H1 (cell line): Measurements from ENCODE around the gene CLEC2D. TPM values are rescaled to one million over a fixed set of nuclear protein-coding genes. Genes with fewer than 3 reads are reported as not detected.

ENCODE experiments used
- CTCF ChIA-PET: fragments of 300-600 bp; sonication (Branson Sonifier 250); formaldehyde crosslinking; loops from one replicate; lab custom pipeline; 2021; ENCODE audit not compliant: partially characterized antibody; lab: Charles Lee
- POLR2A ChIA-PET: fragments of 300-600 bp; sonication (Branson Sonifier 250); formaldehyde crosslinking; loops from one replicate; lab custom pipeline; 2021; ENCODE audit warnings: inconsistent platforms; ENCODE audit not compliant: partially characterized antibody; lab: Charles Lee
- DNase-seq, 2 experiments: peaks; one replicate each; pipeline versions ENCODE4 v3.0.0 to v3.0.0-alpha.2; 2010 to 2022; ENCODE audit warnings: low spot score in 2 of 2, low read depth in 1 of 2, mixed read lengths in 1 of 2
- FAIRE-seq: peaks from 2 replicates; lab custom pipeline; 2011; peaks lifted over from hg19 to GRCh38; lab: Jason Lieb, UNC
- H2AFZ ChIP-seq: 2 replicates; pipeline ENCODE4 v1.8.1; 2012; ENCODE audit warnings: low read length, inconsistent platforms
- H2AK5ac ChIP-seq: 2 replicates; pipeline ENCODE4 v1.6.1; 2013; ENCODE audit warnings: low read depth, low read length
- H2BK120ac ChIP-seq: replicated peaks from 2 replicates; pipeline ENCODE3; 2013; ENCODE audit warnings: low read depth, low read length, inconsistent platforms
- H2BK12ac ChIP-seq: 2 replicates; pipeline ENCODE4 v1.6.1; 2013; ENCODE audit warnings: low read depth, low read length
- H2BK15ac ChIP-seq: 2 replicates; pipeline ENCODE4 v1.6.1; 2013; ENCODE audit warnings: low read length
- H2BK20ac ChIP-seq: 2 replicates; pipeline ENCODE4 v1.6.1; 2013; ENCODE audit warnings: low read length
- H2BK5ac ChIP-seq: 2 replicates; pipeline ENCODE4 v1.6.1; 2013; ENCODE audit warnings: low read depth, low read length
- H3K14ac ChIP-seq: 2 replicates; pipeline ENCODE4 v1.6.1; 2013; ENCODE audit warnings: inconsistent platforms; ENCODE audit not compliant: insufficient read length
- H3K18ac ChIP-seq: 2 replicates; pipeline ENCODE4 v1.6.1; 2013; ENCODE audit warnings: low read length; ENCODE audit errors: extremely low read depth
- H3K23ac ChIP-seq: 2 replicates; pipeline ENCODE4 v1.6.1; 2013; ENCODE audit warnings: inconsistent platforms; ENCODE audit not compliant: insufficient read length
- H3K23me2 ChIP-seq: 2 replicates; pipeline ENCODE4 v1.6.1; 2013; ENCODE audit warnings: low read depth, low read length
- H3K27ac ChIP-seq: 2 replicates; pipeline ENCODE4 v1.6.1; 2011; ENCODE audit warnings: low read depth, low read length, inconsistent platforms
- H3K27me3 ChIP-seq, 4 experiments: replicated peaks in 1 of 4; 1 replicate in 1 of 4; 2 replicates in 3 of 4; pipeline versions ENCODE4 v1.6.1 to v1.8.1; 2011 to 2013; ENCODE audit warnings: low read length in 3 of 4, mild to moderate bottlenecking in 3 of 4, inconsistent platforms in 2 of 4, mixed read lengths in 2 of 4, moderate library complexity in 1 of 4; ENCODE audit not compliant: control insufficient read depth in 3 of 4, insufficient read depth in 3 of 4; ENCODE audit errors: extremely low read depth in 1 of 4
- H3K36me3 ChIP-seq, 4 experiments: 2 replicates each; pipeline versions ENCODE4 v1.6.1 to v1.8.1; 2011 to 2013; ENCODE audit warnings: mild to moderate bottlenecking in 4 of 4, low read length in 3 of 4, moderate library complexity in 2 of 4, control low read depth in 1 of 4, inconsistent platforms in 1 of 4; ENCODE audit not compliant: insufficient read depth in 4 of 4, control insufficient read depth in 2 of 4
- H3K4ac ChIP-seq: replicated peaks from 2 replicates; pipeline ENCODE3; 2013; ENCODE audit warnings: low read length, low read depth, mixed read lengths, inconsistent platforms; ENCODE audit not compliant: insufficient read length
- H3K4me1 ChIP-seq, 4 experiments: replicated peaks in 1 of 4; 1 replicate in 1 of 4; 2 replicates in 3 of 4; pipeline versions ENCODE4 v1.6.1 to v1.8.1; 2011 to 2013; ENCODE audit warnings: low read length in 3 of 4, inconsistent platforms in 2 of 4, mixed read lengths in 1 of 4; ENCODE audit not compliant: insufficient read depth in 4 of 4, control insufficient read depth in 3 of 4
- H3K4me2 ChIP-seq, 2 experiments: 2 replicates each; pipeline versions ENCODE4 v1.6.1 to v1.8.1; 2011 to 2013; ENCODE audit warnings: low read depth in 2 of 2, low read length in 2 of 2, control low read depth in 1 of 2, inconsistent platforms in 1 of 2, mild to moderate bottlenecking in 1 of 2; ENCODE audit not compliant: insufficient read depth in 1 of 2
- H3K4me3 ChIP-seq, 4 experiments: fragments of 200-600, 300-600 bp in 1 of 4; sonication (generic), shearing (Covaris generic), sonication (Bioruptor Twin) in 1 of 4; 2 replicates each; pipeline versions ENCODE4 v1.5.1 to v1.8.1; 2011 to 2016; ENCODE audit warnings: low read length in 4 of 4, low read depth in 3 of 4, control low read depth in 2 of 4, inconsistent platforms in 2 of 4, mild to moderate bottlenecking in 2 of 4, mixed read lengths in 1 of 4, moderate library complexity in 1 of 4; ENCODE audit not compliant: insufficient read depth in 2 of 4; ENCODE audit errors: extremely low read depth in 1 of 4
- H3K56ac ChIP-seq: replicated peaks from 2 replicates; pipeline ENCODE3; 2013; ENCODE audit warnings: low read depth, mild to moderate bottlenecking, mixed read lengths, low read length, inconsistent platforms; ENCODE audit not compliant: insufficient read length
- H3K79me1 ChIP-seq: 2 replicates; pipeline ENCODE4 v1.6.1; 2013; ENCODE audit warnings: low read depth, low read length, control low read depth
- H3K79me2 ChIP-seq, 2 experiments: 2 replicates each; pipeline versions ENCODE4 v1.6.1 to v1.8.1; 2012 to 2013; ENCODE audit warnings: low read length in 2 of 2, mild to moderate bottlenecking in 2 of 2, inconsistent platforms in 1 of 2; ENCODE audit not compliant: insufficient read depth in 2 of 2, control insufficient read depth in 1 of 2
- H3K9ac ChIP-seq, 4 experiments: replicated peaks in 1 of 4; 1 replicate in 1 of 4; 2 replicates in 3 of 4; pipeline versions ENCODE4 v1.6.1 to v1.8.1; 2011 to 2013; ENCODE audit warnings: low read depth in 3 of 4, low read length in 3 of 4, control low read depth in 2 of 4, mild to moderate bottlenecking in 2 of 4, moderate library complexity in 2 of 4, inconsistent platforms in 1 of 4; ENCODE audit errors: extremely low read depth in 1 of 4
- H3K9me3 ChIP-seq, 2 experiments: 2 replicates each; pipeline versions ENCODE4 v1.6.1 to v1.8.1; 2012 to 2013; ENCODE audit warnings: mild to moderate bottlenecking in 2 of 2, moderate library complexity in 2 of 2, control low read depth in 1 of 2, inconsistent platforms in 1 of 2, low read depth in 1 of 2, low read length in 1 of 2, mixed read lengths in 1 of 2; ENCODE audit not compliant: insufficient read depth in 2 of 2
- H4K20me1 ChIP-seq, 2 experiments: replicated peaks in 1 of 2; 2 replicates each; pipeline versions ENCODE3 to v1.8.1; 2011 to 2013; ENCODE audit warnings: inconsistent platforms in 2 of 2, low read length in 2 of 2, mild to moderate bottlenecking in 1 of 2; ENCODE audit not compliant: insufficient read depth in 2 of 2, control insufficient read depth in 1 of 2
- H4K5ac ChIP-seq: 2 replicates; pipeline ENCODE4 v1.6.1; 2013; ENCODE audit warnings: low read length, low read depth, mixed read lengths, inconsistent platforms; ENCODE audit not compliant: insufficient read length
- H4K8ac ChIP-seq: 2 replicates; pipeline ENCODE4 v1.8.0; 2013; ENCODE audit warnings: mild to moderate bottlenecking, moderate library complexity, low read length, inconsistent platforms; ENCODE audit not compliant: insufficient read depth; ENCODE audit errors: extremely low read depth
- H4K91ac ChIP-seq: replicated peaks from 2 replicates; pipeline ENCODE3; 2013; ENCODE audit warnings: low read length, mixed read lengths, inconsistent platforms; ENCODE audit not compliant: insufficient read length
- CTBP2 ChIP-seq: IDR thresholded peaks from 2 replicates; pipeline ENCODE4 v1.7.0; 2011; ENCODE audit warnings: borderline replicate concordance, mild to moderate bottlenecking, moderate library complexity, mixed read lengths, low read length; ENCODE audit not compliant: insufficient read depth, insufficient read length
- HDAC2 ChIP-seq, 2 experiments: fragments of 300-600 bp in 1 of 2; sonication (generic) in 1 of 2; IDR thresholded peaks; 2 replicates each; pipeline ENCODE4 v1.6.1; 2011 to 2012; ENCODE audit warnings: low read depth in 2 of 2, low read length in 2 of 2, mild to moderate bottlenecking in 2 of 2, moderate library complexity in 2 of 2, borderline replicate concordance in 1 of 2, inconsistent platforms in 1 of 2
- KDM5A ChIP-seq: fragments of 200-600 bp; IDR thresholded peaks from 2 replicates; pipeline ENCODE4 v1.7.1; 2012; ENCODE audit warnings: mild to moderate bottlenecking, low read length, inconsistent platforms, mixed read lengths
- POU5F1 ChIP-seq: IDR thresholded peaks from 2 replicates; pipeline ENCODE4 v1.6.1; 2011; ENCODE audit warnings: low read depth, mild to moderate bottlenecking, low read length, moderate library complexity
- TAF1 ChIP-seq: IDR thresholded peaks from 2 replicates; pipeline ENCODE4 v1.6.1; 2011; ENCODE audit warnings: mild to moderate bottlenecking, low read depth, low read length
- TBP ChIP-seq: IDR thresholded peaks from 2 replicates; pipeline ENCODE4 v1.6.1; 2011; ENCODE audit warnings: low read depth, low read length, improper control_type of control experiment
- YY1 ChIP-seq: IDR thresholded peaks from 2 replicates; pipeline ENCODE4 v1.6.1; 2011; ENCODE audit warnings: low read depth, mild to moderate bottlenecking, low read length
- WGBS, 2 experiments: shearing (Covaris generic) in 1 of 2; methylation state at CpG; one replicate each; pipeline versions ENCODE4 v1.1.6 to v1.1.7; 2013 to 2015; ENCODE audit warnings: low lambda C conversion rate in 2 of 2, mixed read lengths in 2 of 2, inconsistent platforms in 1 of 2, low coverage in 1 of 2, missing lambda C conversion rate in 1 of 2; ENCODE audit not compliant: insufficient replicate concordance in 2 of 2, insufficient coverage in 1 of 2, insufficient read length in 1 of 2; ENCODE audit errors: extremely low coverage in 1 of 2, missing lambda C conversion rate in 1 of 2; 5-methylcytosine and 5-hydroxymethylcytosine counted together
- polyA plus RNA-seq, 7 experiments: library from polyadenylated mRNA; depleted of rRNA in 3 of 7; stranded (reverse) in 5 of 7; unstranded in 2 of 7; fragments of >200 nt in 5 of 7; fragments of 200-250 nt in 2 of 7; gene quantifications; 1 replicate in 5 of 7; 2 replicates in 1 of 7; 4 replicates in 1 of 7; pipeline versions ENCODE4 v1.2.1 to v1.2.3, GENCODE V29; 2011 to 2013; ENCODE audit warnings: missing spikeins in 2 of 7, mixed read lengths in 2 of 7
- total RNA-seq: library from RNA; stranded (reverse); fragmentation: NEBNext Ultra II Directional; extraction: Animal tissue kit (Norgen Biotek cat#: 25700); gene quantifications from 2 replicates; pipeline ENCODE4 v1.2.1, GENCODE V29; 2021
- TF ChIP-seq, protein P1 (sequence below), 3 experiments: IDR thresholded peaks; 1 replicate in 2 of 3; 2 replicates in 1 of 3; pipeline versions ENCODE4 v1.5.1 to v1.6.1; 2011; ENCODE audit warnings: low read length in 3 of 3, mild to moderate bottlenecking in 3 of 3, inconsistent platforms in 2 of 3, low read depth in 1 of 3, moderate library complexity in 1 of 3; ENCODE audit not compliant: insufficient read depth in 1 of 3; ENCODE audit errors: control extremely low read depth in 1 of 3

CLEC2D gene
- total and polyA plus RNA-seq, 2 of the 8 experiments (the other 6 are each of a cell fraction or from before 2014, with no cell fraction given), result 4.2 to 6.2 TPM

DNA sequence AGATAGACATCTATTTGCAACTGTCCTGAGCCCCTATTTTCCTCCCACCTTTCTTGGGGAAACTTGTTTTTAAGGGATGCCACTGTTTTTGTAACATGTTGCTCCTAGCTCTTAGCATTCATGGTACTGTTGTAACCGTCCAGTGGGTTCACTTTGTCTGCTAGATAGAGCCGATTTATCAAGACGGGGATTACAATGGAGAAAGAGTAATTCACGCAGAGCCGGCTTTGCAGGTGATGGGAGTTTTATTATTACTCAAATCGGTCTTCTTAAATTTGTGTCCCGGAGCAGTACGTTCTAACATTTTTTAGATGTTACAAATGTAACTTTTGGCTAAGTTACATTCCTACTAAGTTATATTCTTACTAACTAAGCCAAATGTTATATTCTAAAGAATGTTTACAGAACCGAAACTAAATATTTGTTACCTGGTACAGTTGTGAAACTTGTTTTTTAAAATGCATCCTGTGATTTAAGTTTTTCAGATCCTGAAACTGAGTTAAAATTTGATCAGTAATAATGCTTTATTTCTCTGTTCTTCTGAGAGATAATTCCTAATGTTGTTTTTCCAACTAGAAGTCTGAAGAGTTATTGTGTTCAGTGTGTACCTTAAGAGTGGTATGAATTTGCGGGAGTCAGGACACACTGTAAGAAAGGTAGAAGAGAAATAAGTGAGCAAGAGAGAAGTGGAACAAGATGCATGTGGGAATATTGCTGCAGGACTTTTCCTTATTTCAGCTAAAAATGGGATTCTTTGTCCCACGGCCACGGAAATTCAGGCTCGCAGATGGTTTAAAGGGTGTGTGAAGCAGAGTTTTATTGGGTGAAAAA lies 20.6 kb upstream of the CLEC2D start:
- FAIRE-seq, result peak; percentile 45
- Histone ChIP-seq H3K4ac (no peak overlapping the region), H3K23me2 (peaks cover 11% of the 10 kb centered on the region; the same call in 1 of the 2 replicates), H3K27ac (peak overlapping the region; percentile 69), H3K56ac (no peak overlapping the region), H3K14ac (no peak overlapping the region), H2BK120ac (no peak overlapping the region), H4K8ac (no peak overlapping the region; the same call in 1 of the 2 replicates), H3K23ac (no peak overlapping the region), H3K36me3 (peaks cover under 1 to 4% (median 2%) of the 10 kb centered on the region in 4 experiments; a peak in 3 of 8 replicates), H3K9me3 (no peaks in the 10 kb centered on the region), H4K91ac (no peak overlapping the region), H4K5ac (no peak overlapping the region), H4K20me1 (no peaks in the 10 kb centered on the region), H3K9ac (peak overlapping the region in 2 of 4 experiments; percentile 8 to 80; a peak in 3 of 7 replicates), H3K4me2 (peak overlapping the region; percentile 83 to 92), H2BK15ac (no peak overlapping the region), H2BK5ac (no peak overlapping the region), H2AK5ac (no peak overlapping the region), H2BK20ac (no peak overlapping the region), H2BK12ac (0 out of 2 replicates have a peak overlapping the region, but pooled peaks have one; percentile 32), H3K79me1 (no peaks in the 10 kb centered on the region), H3K4me3 (peak overlapping the region; percentile 63 to 85 (median 80)), H3K18ac (no peak overlapping the region), H3K27me3 (no peaks in the 10 kb centered on the region), H2AFZ (no peak overlapping the region), H3K79me2 (peaks cover 0 to 30% of the 10 kb centered on the region in 2 experiments; a peak in 3 of 4 replicates), H3K4me1 (peaks cover 2 to 7% (median 5%) of the 10 kb centered on the region in 4 experiments; a peak in 3 of 7 replicates)
- ChIA-PET CTCF (interaction anchor here (1.5 to 1.9 kb wide), 2 partner anchors 15 to 180 kb away, joined by 4 to 5 read pairs; no protein-coding TSS in a partner anchor), POLR2A (interaction anchor here (1.4 to 2.1 kb wide), 3 partner anchors 10 to 200 kb away, joined by 5 to 10 read pairs (median 7); no protein-coding TSS in a partner anchor)
- no peak for DNase-seq
- WGBS, 2 experiments, result 47% methylated on average over 13 of the region's 13 CpGs; no CpG with 5 or more reads in 1 of the 2 experiments
- TF ChIP-seq CTBP2, result no peak
- TF ChIP-seq YY1, result no peak
- no peak for TF ChIP-seq TBP
- no peak for TF ChIP-seq POU5F1
- TF ChIP-seq TAF1, result no peak
- no peak for TF ChIP-seq KDM5A
- no peak for TF ChIP-seq HDAC2 (IDR thresholded peaks at IDR 0.05; ENCODE audit: borderline replicate concordance in 1 of 2, low read depth in 2 of 2, low read length in 2 of 2)
- TF ChIP-seq, protein P1, sequence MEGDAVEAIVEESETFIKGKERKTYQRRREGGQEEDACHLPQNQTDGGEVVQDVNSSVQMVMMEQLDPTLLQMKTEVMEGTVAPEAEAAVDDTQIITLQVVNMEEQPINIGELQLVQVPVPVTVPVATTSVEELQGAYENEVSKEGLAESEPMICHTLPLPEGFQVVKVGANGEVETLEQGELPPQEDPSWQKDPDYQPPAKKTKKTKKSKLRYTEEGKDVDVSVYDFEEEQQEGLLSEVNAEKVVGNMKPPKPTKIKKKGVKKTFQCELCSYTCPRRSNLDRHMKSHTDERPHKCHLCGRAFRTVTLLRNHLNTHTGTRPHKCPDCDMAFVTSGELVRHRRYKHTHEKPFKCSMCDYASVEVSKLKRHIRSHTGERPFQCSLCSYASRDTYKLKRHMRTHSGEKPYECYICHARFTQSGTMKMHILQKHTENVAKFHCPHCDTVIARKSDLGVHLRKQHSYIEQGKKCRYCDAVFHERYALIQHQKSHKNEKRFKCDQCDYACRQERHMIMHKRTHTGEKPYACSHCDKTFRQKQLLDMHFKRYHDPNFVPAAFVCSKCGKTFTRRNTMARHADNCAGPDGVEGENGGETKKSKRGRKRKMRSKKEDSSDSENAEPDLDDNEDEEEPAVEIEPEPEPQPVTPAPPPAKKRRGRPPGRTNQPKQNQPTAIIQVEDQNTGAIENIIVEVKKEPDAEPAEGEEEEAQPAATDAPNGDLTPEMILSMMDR (IDR thresholded peaks at IDR 0.05; ENCODE audit: control extremely low read depth in 1 of 3, insufficient read depth in 1 of 3, low read depth in 1 of 3, low read length in 3 of 3), result no peak
